HEK293T (cell line): ENCODE data around the gene ANKRD44.

Experiments
- CTCF ChIA-PET: fragments of 350-600 bp; formaldehyde crosslinking; extraction: SDS; loops from one replicate; lab custom pipeline; 2021; ENCODE audit warnings: antibody characterized with exemption, inconsistent platforms; lab: Yijun Ruan, JAX
- POLR2A ChIA-PET: fragments of 350-600 bp; formaldehyde crosslinking; extraction: SDS; loops from one replicate; lab custom pipeline; 2020; ENCODE audit warnings: antibody characterized with exemption, inconsistent platforms; lab: Yijun Ruan, JAX
- DNase-seq: peaks from one replicate; pipeline ENCODE4 v3.0.0; 2012; ENCODE audit warnings: mixed read lengths; ENCODE audit errors: extremely low spot score
- ARNT ChIP-seq: fragments of 450-650 bp; IDR thresholded peaks from 2 replicates; pipeline ENCODE4 v1.6.1; 2017; ENCODE audit warnings: mild to moderate bottlenecking
- BHLHE40 ChIP-seq: fragments of 450-650 bp; IDR thresholded peaks from 2 replicates; pipeline ENCODE4 v1.6.1; 2016; ENCODE audit warnings: mild to moderate bottlenecking, moderate library complexity, borderline replicate concordance
- CTBP1 ChIP-seq: fragments of 450-650 bp; IDR thresholded peaks from 2 replicates; pipeline ENCODE4 v1.6.1; 2016; ENCODE audit warnings: borderline replicate concordance
- ELF4 ChIP-seq: fragments of 450-650 bp; IDR thresholded peaks from 2 replicates; pipeline ENCODE4 v1.6.1; 2017; ENCODE audit warnings: antibody characterized with exemption
- FOXA1 ChIP-seq: fragments of 450-650 bp; IDR thresholded peaks from 2 replicates; pipeline ENCODE4 v1.6.1; 2016; ENCODE audit warnings: mild to moderate bottlenecking
- FOXK2 ChIP-seq: fragments of 450-650 bp; IDR thresholded peaks from 2 replicates; pipeline ENCODE4 v1.6.1; 2016; ENCODE audit warnings: mild to moderate bottlenecking
- FOXM1 ChIP-seq: fragments of 450-650 bp; IDR thresholded peaks from 2 replicates; pipeline ENCODE4 v1.6.1; 2017; ENCODE audit warnings: mild to moderate bottlenecking, borderline replicate concordance
- HDGF ChIP-seq: fragments of 450-650 bp; IDR thresholded peaks from 2 replicates; pipeline ENCODE4 v1.6.1; 2017; ENCODE audit warnings: antibody characterized with exemption, borderline replicate concordance
- L3MBTL2 ChIP-seq: fragments of 450-650 bp; conservative IDR thresholded peaks from 2 replicates; pipeline ENCODE4 v1.6.1; 2016; ENCODE audit warnings: mild to moderate bottlenecking
- LEF1 ChIP-seq: fragments of 450-650 bp; IDR thresholded peaks from 2 replicates; pipeline ENCODE4 v1.6.1; 2017; ENCODE audit warnings: mild to moderate bottlenecking, borderline replicate concordance
- NFRKB ChIP-seq: fragments of 450-650 bp; IDR thresholded peaks from 2 replicates; pipeline ENCODE4 v1.6.1; 2016; ENCODE audit warnings: mild to moderate bottlenecking, moderate library complexity
- PKNOX1 ChIP-seq: fragments of 450-650 bp; IDR thresholded peaks from 2 replicates; pipeline ENCODE4 v1.6.1; 2016
- SP1 ChIP-seq: fragments of 450-650 bp; IDR thresholded peaks from 2 replicates; pipeline ENCODE4 v1.6.1; 2017
- SUZ12 ChIP-seq: fragments of 450-650 bp; IDR thresholded peaks from 2 replicates; pipeline ENCODE4 v1.6.1; 2016; ENCODE audit warnings: mild to moderate bottlenecking
- TARDBP ChIP-seq: fragments of 450-650 bp; IDR thresholded peaks from 2 replicates; pipeline ENCODE4 v1.6.1; 2016
- ZNF384 ChIP-seq: fragments of 450-650 bp; IDR thresholded peaks from 2 replicates; pipeline ENCODE4 v1.6.1; 2016

Gene ANKRD44

GRCh38 chr2:197310987-197311420 is 424 bp upstream of the ANKRD44 start:
- TF ChIP-seq FOXA1 (no peak), TARDBP (no peak), ZNF384 (no peak), SUZ12 (no peak)
- no peak for DNase-seq
- POLR2A ChIA-PET: no interaction called here
- CTCF ChIA-PET: interaction anchor here (0.7 to 1.0 kb wide), 2 partner anchors 121 to 311 kb away, joined by 3 to 4 read pairs; no protein-coding TSS in a partner anchor

GRCh38 chr2:197309691-197310231 is 819 bp downstream of the ANKRD44 start:
- CTCF ChIA-PET: no interaction called here
- TF ChIP-seq CTBP1 (no peak), HDGF (no peak), LEF1 (no peak), L3MBTL2 (no peak), BHLHE40 (no peak), ZNF384 (no peak), FOXM1 (no peak), ELF4 (no peak), SP1 (no peak), TARDBP (no peak), PKNOX1 (no peak), SUZ12 (no peak)
- POLR2A ChIA-PET: interaction anchor here (1.0 kb wide), 1 partner anchor 109 kb away, joined by 3 read pairs; no protein-coding TSS in a partner anchor
- DNase-seq: peak; percentile 9

GRCh38 chr2:197308996-197309690 is 1.4 kb downstream of the ANKRD44 start:
- POLR2A ChIA-PET: no interaction called here
- CTCF ChIA-PET: interaction anchor here (0.7 kb wide), 1 partner anchor 117 kb away, joined by 3 read pairs; no protein-coding TSS in a partner anchor
- TF ChIP-seq HDGF (no peak), FOXK2 (no peak), BHLHE40 (no peak), LEF1 (no peak), NFRKB (no peak), ELF4 (no peak)
- DNase-seq: no peak

DNA sequence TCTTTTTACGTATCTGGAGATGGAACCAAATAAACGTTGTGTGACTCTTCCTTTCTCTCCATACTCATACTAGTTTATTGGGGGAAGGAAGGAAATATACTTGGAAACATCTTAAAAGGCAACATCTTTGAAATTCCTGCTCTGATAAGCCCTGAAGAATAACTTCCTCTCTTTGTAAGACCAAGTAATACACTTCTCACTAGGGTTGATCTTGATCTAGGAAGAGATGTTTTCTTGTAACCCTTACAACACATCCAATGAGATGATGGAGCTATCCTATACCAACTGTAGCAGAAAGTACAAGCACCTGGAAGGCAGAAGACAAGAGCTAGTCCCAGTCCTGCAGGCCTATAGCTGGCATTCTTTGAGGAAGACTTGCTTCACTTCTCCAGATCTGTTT is 2.0 kb downstream of the ANKRD44 start:
- CTCF ChIA-PET: interaction anchor here (0.7 kb wide), 1 partner anchor 117 kb away, joined by 3 read pairs; no protein-coding TSS in a partner anchor
- no peak for TF ChIP-seq FOXM1
- DNase-seq: no peak
- POLR2A ChIA-PET: no interaction called here

- DNase-seq: no peak
- CTCF ChIA-PET: interaction anchor here (0.7 kb wide), 1 partner anchor 116 kb away, joined by 3 read pairs; no protein-coding TSS in a partner anchor
- TF ChIP-seq HDGF (no peak), NFRKB (no peak), L3MBTL2 (no peak), BHLHE40 (no peak)
Measured at GRCh38 chr2:197307933-197308521, 2.6 kb downstream of the ANKRD44 start.

DNA sequence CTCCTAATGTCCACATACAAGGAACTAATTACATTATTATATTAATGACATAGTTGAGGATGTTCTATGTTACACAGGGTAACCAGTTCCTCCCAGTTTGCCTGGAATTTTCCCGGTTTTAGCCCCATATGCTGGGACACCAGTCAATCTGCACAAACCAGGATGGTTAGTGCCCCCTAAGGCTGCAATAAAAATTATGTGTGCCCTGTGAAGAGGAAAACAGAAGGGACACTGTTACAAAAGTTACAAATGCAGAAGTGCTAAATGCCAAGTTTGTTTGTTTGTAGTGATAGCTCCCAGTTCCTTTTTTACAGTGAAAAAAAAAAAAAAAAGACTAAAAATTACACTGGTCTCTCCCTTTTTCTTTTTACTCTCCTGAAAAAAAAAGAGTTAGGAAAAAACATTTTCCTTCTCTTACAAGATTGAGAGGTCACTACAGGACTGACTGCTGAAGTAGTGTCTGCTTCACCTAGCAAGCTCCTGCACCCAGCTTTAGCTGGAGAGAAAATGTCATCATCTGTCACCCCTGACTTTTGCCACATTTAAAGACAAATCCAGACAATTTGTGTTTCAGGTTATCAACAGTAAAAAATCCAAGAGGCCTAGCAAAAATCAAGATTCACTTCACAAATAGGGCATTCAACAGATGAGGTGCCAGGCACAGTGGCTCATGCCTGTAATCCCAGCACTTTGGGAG is 3.2 kb downstream of the ANKRD44 start:
- ChIA-PET POLR2A (no interaction called here), CTCF (no interaction called here)
- no peak for DNase-seq
- TF ChIP-seq CTBP1: no peak

More at GRCh38 chr2:197307933-197308521, 2.6 kb downstream of the ANKRD44 start:
- POLR2A ChIA-PET: no interaction called here

- DNase-seq: no peak
- CTCF ChIA-PET: no interaction called here
- TF ChIP-seq PKNOX1 (no peak), ZNF384 (no peak), LEF1 (no peak), ELF4 (no peak), ARNT (no peak), SUZ12 (no peak), FOXA1 (no peak), L3MBTL2 (no peak), FOXM1 (no peak), SP1 (no peak), NFRKB (no peak), TARDBP (no peak), FOXK2 (no peak), CTBP1 (no peak), BHLHE40 (no peak), HDGF (no peak)
- POLR2A ChIA-PET: no interaction called here
Measured at GRCh38 chr2:197306696-197307040, 3.9 kb downstream of the ANKRD44 start.
